Activated CD4-positive, alpha-beta memory T cell treated with anti-CD3 and anti-CD28 coated beads for 36 hours (primary cell): Measurements from ENCODE around the gene CCDC141. TPM values are rescaled to one million over a fixed set of nuclear protein-coding genes. Genes with fewer than 3 reads are reported as not detected.

ENCODE experiments used
- CTCF ChIA-PET: fragments of 350-600 bp; sonication (Branson Sonifier 250); formaldehyde crosslinking; loops from one replicate; lab custom pipeline; 2021; ENCODE audit warnings: antibody characterized with exemption, inconsistent platforms; lab: Charles Lee
- POLR2A ChIA-PET: fragments of 350-600 bp; sonication (Branson Sonifier 250); formaldehyde crosslinking; loops from one replicate; lab custom pipeline; 2021; ENCODE audit warnings: antibody characterized with exemption; lab: Charles Lee
- DNase-seq: peaks from one replicate; pipeline ENCODE4 v3.0.0-alpha.2; 2020
- H3K27ac Mint-ChIP-seq: one replicate; pipeline ENCODE4 v1.8.0; 2021; ENCODE audit warnings: mixed read lengths
- H3K27me3 Mint-ChIP-seq: one replicate; pipeline ENCODE4 v1.8.0; 2021; ENCODE audit warnings: mixed read lengths
- H3K36me3 Mint-ChIP-seq: one replicate; pipeline ENCODE4 v1.8.0; 2021; ENCODE audit warnings: mixed read lengths
- H3K4me1 Mint-ChIP-seq: one replicate; pipeline ENCODE4 v1.8.0; 2021; ENCODE audit warnings: low read depth, mixed read lengths
- H3K4me3 Mint-ChIP-seq: one replicate; pipeline ENCODE4 v1.8.0; 2021; ENCODE audit warnings: mild to moderate bottlenecking, mixed read lengths
- H3K9me3 Mint-ChIP-seq: one replicate; pipeline ENCODE4 v1.8.0; 2021; ENCODE audit warnings: mixed read lengths
- intact Hi-C: fragments of 100-400 bp; cut with micrococcal nuclease; formaldehyde crosslinking; loops from one replicate; pipeline ENCODE4 v1.15.1; 2023
- total RNA-seq, 2 experiments: library from RNA; stranded (reverse); gene quantifications; one replicate each; pipeline ENCODE4 v1.2.3, GENCODE V29; 2021

Gene CCDC141
- total RNA-seq, 2 experiments from 2014 or later, result 0.93 to 1.3 TPM

- no peak for DNase-seq
- Mint-ChIP-seq H3K4me3 (no peak overlapping the region), H3K4me1 (no peaks in the 10 kb centered on the region), H3K9me3 (no peaks in the 10 kb centered on the region), H3K36me3 (no peaks in the 10 kb centered on the region), H3K27ac (no peak overlapping the region), H3K27me3 (no peaks in the 10 kb centered on the region)
- ChIA-PET POLR2A (no interaction called here), CTCF (no interaction called here)
- intact Hi-C loops, result no loop called here
These were observed 172.1 kb downstream of the CCDC141 start for GRCh38 chr2:178877874-178878273.

DNA sequence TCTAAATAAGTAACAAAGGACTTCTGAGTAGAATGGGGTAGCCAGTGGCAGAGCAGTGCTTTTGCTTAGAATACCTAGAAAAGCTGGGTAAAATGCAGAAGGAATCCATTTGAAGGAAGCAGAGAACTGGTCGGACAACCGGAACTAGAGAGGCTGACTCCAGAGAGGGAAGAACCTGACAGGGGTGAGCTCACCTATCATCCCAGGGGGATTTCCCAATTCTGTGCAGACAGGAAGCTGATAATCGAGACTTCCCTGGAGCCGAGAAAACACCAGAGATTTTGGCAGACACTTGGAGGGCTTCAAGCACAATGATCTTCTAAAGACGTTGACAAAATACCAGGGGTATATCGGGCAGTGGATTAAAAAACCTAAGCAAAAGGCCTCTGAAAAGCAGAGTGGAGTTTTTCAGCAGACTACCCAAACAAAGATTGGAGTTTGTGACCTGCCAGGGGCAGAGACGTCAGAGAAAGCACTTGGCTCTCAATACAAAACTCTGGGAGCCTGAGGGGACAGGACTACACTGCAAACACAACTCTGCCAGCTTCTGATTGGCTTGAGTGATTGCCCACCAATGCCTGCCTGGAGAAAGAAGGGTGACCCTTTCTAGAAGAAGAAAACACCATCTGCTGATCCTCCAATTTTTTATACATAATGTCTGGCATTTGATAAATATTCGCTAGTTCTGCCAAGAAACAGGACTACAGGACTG, 175.3 kb downstream of the CCDC141 start:
- Mint-ChIP-seq H3K4me3 (no peak overlapping the region), H3K9me3 (no peaks in the 10 kb centered on the region), H3K27ac (no peak overlapping the region), H3K27me3 (no peaks in the 10 kb centered on the region), H3K4me1 (no peaks in the 10 kb centered on the region), H3K36me3 (no peaks in the 10 kb centered on the region)
- POLR2A ChIA-PET, result no interaction called here
- CTCF ChIA-PET, result interaction anchor here (1.5 kb wide), 1 partner anchor 17 kb away, joined by 6 read pairs; no protein-coding TSS in a partner anchor
- intact Hi-C loops, result no loop called here
- no peak for DNase-seq

DNA sequence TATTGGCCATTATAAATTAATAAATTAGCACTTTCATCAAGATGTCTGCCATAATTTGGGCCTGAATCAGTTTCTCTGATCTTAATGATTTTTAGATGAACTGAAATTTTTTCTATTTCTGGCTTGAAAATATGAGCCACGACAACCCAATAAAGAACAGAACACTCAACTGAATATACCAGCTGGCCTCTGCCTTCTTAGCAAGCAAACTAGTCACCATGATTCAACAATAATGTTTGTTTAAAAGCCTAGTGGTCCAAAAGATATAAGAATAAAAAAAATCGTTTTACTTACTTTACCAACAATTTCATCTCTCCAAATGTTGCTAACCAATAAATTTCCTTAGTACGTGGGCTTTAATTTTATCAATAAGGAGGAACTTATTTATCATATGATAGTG, 176.0 kb downstream of the CCDC141 start:
- POLR2A ChIA-PET, result no interaction called here

DNA sequence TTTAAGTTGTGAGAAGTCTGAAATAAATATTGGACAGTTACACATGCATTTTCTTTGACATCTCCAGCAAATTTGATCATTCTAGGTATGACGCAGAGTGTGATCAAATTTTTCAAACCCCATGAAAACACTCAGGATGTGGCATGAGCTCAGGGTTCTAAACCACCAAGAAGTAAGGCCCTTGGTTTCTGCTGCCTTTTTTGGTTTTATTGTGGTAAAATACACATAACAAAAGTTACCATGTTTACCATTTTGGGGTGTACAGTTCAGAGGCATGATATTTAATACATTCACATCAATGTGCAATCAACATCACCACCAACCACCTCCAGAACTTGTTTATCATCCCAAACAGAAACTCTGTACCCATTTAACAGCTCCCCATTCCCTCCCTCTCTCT, 178.4 kb downstream of the CCDC141 start:
- intact Hi-C loops, result no loop called here
- no peak overlapping the region for H3K27ac Mint-ChIP-seq
- ChIA-PET POLR2A (no interaction called here), CTCF (no interaction called here)
- no peak overlapping the region for H3K4me3 Mint-ChIP-seq
- no peaks in the 10 kb centered on the region for H3K36me3 Mint-ChIP-seq
- H3K27me3 Mint-ChIP-seq, result no peaks in the 10 kb centered on the region
- H3K9me3 Mint-ChIP-seq, result no peaks in the 10 kb centered on the region
- DNase-seq, result no peak
- H3K4me1 Mint-ChIP-seq, result no peaks in the 10 kb centered on the region

More for the DNA sequence above, 176.0 kb downstream of the CCDC141 start:
- intact Hi-C loops, result no loop called here
- CTCF ChIA-PET, result no interaction called here
- Mint-ChIP-seq H3K27me3 (no peaks in the 10 kb centered on the region), H3K27ac (no peak overlapping the region), H3K36me3 (no peaks in the 10 kb centered on the region), H3K9me3 (no peaks in the 10 kb centered on the region), H3K4me1 (no peaks in the 10 kb centered on the region), H3K4me3 (no peak overlapping the region)
- DNase-seq, result no peak

DNA sequence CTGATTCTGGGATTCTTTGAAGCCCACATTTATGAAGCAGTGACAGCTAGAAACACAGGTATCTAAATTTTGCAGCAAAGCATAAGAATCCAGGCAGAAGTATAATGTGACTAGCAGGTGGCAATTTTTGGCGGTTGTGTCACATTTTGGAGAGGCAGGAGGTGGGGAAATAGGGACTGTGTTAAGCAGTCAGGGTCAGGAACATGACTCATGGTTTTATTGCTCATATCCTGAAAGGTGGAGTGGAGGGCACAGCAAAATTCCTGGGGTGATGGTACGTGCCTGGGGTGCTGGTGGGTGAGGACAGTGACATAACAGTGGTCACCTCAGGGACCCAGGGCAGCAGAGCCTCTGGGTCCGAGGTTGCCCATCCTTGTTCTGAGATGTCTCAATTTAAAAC, 179.2 kb downstream of the CCDC141 start:
- no peaks in the 10 kb centered on the region for H3K36me3 Mint-ChIP-seq
- no peak overlapping the region for H3K27ac Mint-ChIP-seq
- no peaks in the 10 kb centered on the region for H3K27me3 Mint-ChIP-seq
- CTCF ChIA-PET, result interaction anchor here (0.6 kb wide), 1 partner anchor 333 kb away, joined by 3 read pairs; no protein-coding TSS in a partner anchor
- H3K9me3 Mint-ChIP-seq, result no peaks in the 10 kb centered on the region
- no peak overlapping the region for H3K4me3 Mint-ChIP-seq
- POLR2A ChIA-PET, result no interaction called here
- intact Hi-C loops, result no loop called here
- no peaks in the 10 kb centered on the region for H3K4me1 Mint-ChIP-seq
- no peak for DNase-seq

- Mint-ChIP-seq H3K4me3 (no peak overlapping the region), H3K27ac (no peak overlapping the region), H3K27me3 (no peaks in the 10 kb centered on the region), H3K4me1 (no peaks in the 10 kb centered on the region), H3K36me3 (no peaks in the 10 kb centered on the region), H3K9me3 (no peaks in the 10 kb centered on the region)
- intact Hi-C loops, result no loop called here
- POLR2A ChIA-PET, result no interaction called here
- CTCF ChIA-PET, result no interaction called here
- no peak for DNase-seq
These were observed 183.9 kb downstream of the CCDC141 start for GRCh38 chr2:178865999-178866398.

DNA sequence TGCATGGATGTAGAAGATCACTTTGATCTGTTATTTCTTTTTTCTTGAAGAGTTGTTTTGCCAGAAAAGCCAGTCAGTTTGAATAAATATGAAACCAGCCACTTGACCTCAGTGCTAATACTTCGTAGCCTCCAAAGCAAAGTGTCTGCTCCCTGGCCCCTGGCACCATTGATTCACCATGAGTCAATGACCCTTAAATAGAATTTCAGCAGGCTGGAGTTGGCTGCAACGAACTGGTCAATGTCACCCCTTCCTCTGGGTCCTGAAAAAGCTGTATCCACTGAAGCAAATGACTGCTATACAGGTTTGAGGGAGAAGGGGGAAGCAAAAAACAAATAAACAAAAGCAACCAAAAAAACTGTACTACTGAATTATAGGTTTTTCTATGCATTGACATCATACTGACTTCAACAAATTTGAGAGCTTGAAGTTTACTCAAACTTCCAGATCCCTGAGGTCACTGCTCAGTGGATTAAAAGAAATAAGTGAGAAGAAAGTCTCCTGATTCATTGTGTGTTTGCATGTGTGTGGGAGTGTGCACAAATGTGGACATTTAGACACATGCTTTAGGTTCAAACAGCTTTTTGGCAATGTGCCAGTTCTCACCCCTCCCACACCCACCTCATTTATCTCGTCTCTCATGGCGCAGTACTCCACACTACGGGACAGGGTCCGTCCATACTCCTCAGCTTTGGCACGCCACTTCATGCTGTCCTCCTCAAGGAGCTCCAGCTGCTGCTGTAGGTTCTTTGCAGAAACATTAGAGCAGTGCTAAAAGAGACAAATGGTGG, 184.6 kb downstream of the CCDC141 start:
- CTCF ChIA-PET, result no interaction called here
- Mint-ChIP-seq H3K27ac (no peak overlapping the region), H3K27me3 (no peaks in the 10 kb centered on the region), H3K36me3 (no peaks in the 10 kb centered on the region), H3K9me3 (no peaks in the 10 kb centered on the region), H3K4me1 (no peaks in the 10 kb centered on the region), H3K4me3 (no peak overlapping the region)
- POLR2A ChIA-PET, result interaction anchor here (0.6 kb wide), 1 partner anchor 155 kb away, joined by 3 read pairs; no protein-coding TSS in a partner anchor
- intact Hi-C loops, result no loop called here
- no peak for DNase-seq

GRCh38 chr2:178863856-178864620, 185.9 kb downstream of the CCDC141 start:
- no peaks in the 10 kb centered on the region for H3K27me3 Mint-ChIP-seq
- CTCF ChIA-PET, result no interaction called here
- H3K4me1 Mint-ChIP-seq, result no peaks in the 10 kb centered on the region
- intact Hi-C loops, result no loop called here
- no peak overlapping the region for H3K27ac Mint-ChIP-seq
- no peak overlapping the region for H3K4me3 Mint-ChIP-seq
- POLR2A ChIA-PET, result no interaction called here
- no peaks in the 10 kb centered on the region for H3K9me3 Mint-ChIP-seq
- no peaks in the 10 kb centered on the region for H3K36me3 Mint-ChIP-seq
- no peak for DNase-seq

GRCh38 chr2:178863130-178863855, 186.6 kb downstream of the CCDC141 start:
- ChIA-PET CTCF (no interaction called here), POLR2A (no interaction called here)
- Mint-ChIP-seq H3K4me3 (no peak overlapping the region), H3K9me3 (no peaks in the 10 kb centered on the region), H3K36me3 (no peaks in the 10 kb centered on the region), H3K4me1 (no peaks in the 10 kb centered on the region), H3K27me3 (no peaks in the 10 kb centered on the region), H3K27ac (no peak overlapping the region)
- no peak for DNase-seq
- intact Hi-C loops, result no loop called here

GRCh38 chr2:178860551-178860950, 189.4 kb downstream of the CCDC141 start:
- intact Hi-C loops, result no loop called here
- DNase-seq, result no peak
- no peak overlapping the region for H3K27ac Mint-ChIP-seq
- H3K27me3 Mint-ChIP-seq, result no peaks in the 10 kb centered on the region
- H3K36me3 Mint-ChIP-seq, result no peaks in the 10 kb centered on the region
- no peaks in the 10 kb centered on the region for H3K4me1 Mint-ChIP-seq
- no peaks in the 10 kb centered on the region for H3K9me3 Mint-ChIP-seq
- ChIA-PET POLR2A (no interaction called here), CTCF (no interaction called here)
- no peak overlapping the region for H3K4me3 Mint-ChIP-seq

- DNase-seq, result no peak
- Mint-ChIP-seq H3K4me1 (no peaks in the 10 kb centered on the region), H3K27me3 (no peaks in the 10 kb centered on the region), H3K27ac (no peak overlapping the region), H3K36me3 (no peaks in the 10 kb centered on the region), H3K4me3 (no peak overlapping the region), H3K9me3 (no peaks in the 10 kb centered on the region)
- intact Hi-C loops, result no loop called here
- ChIA-PET CTCF (no interaction called here), POLR2A (no interaction called here)
These were observed 190.2 kb downstream of the CCDC141 start for GRCh38 chr2:178859730-178860129.
